ENCODE data around the gene PITPNM2.
A peak's percentile ranks its signal among the peaks of the same experiment; 100 is the strongest.
"Not testable (repeated sequence)": the region's sequence is repeated elsewhere in the genome, so short reads cannot be mapped to it uniquely, and the experiment has no call there.

Gene PITPNM2

GRCh38 chr12:123120452-123121166, 30.3 kb downstream of the PITPNM2 start:
- DNase-seq (ENCODE audit: low read depth): no peak

GRCh38 chr12:123119808-123120207, 31.1 kb downstream of the PITPNM2 start:
- no peak for DNase-seq (ENCODE audit: low read depth)

DNA sequence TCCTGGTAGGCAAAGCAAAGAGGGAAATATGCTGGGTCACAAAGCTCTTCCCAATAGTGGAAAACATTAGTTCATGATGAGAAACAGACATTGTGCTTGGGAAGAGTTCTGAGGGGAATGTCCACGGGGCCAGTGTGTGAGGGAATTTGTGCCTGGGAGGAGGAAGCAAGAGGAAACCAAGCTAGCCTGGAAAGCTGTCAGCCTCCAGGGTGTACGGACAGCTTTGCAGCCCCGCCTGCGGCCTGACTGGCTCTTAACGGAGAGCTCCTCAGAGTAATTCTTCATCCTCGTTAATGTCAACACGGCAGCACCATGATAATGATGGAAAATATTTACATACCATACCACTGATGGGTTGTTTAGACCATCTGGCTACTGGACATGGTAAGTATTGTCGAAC, 32.4 kb downstream of the PITPNM2 start:
- no peak for DNase-seq (ENCODE audit: low read depth)

DNA sequence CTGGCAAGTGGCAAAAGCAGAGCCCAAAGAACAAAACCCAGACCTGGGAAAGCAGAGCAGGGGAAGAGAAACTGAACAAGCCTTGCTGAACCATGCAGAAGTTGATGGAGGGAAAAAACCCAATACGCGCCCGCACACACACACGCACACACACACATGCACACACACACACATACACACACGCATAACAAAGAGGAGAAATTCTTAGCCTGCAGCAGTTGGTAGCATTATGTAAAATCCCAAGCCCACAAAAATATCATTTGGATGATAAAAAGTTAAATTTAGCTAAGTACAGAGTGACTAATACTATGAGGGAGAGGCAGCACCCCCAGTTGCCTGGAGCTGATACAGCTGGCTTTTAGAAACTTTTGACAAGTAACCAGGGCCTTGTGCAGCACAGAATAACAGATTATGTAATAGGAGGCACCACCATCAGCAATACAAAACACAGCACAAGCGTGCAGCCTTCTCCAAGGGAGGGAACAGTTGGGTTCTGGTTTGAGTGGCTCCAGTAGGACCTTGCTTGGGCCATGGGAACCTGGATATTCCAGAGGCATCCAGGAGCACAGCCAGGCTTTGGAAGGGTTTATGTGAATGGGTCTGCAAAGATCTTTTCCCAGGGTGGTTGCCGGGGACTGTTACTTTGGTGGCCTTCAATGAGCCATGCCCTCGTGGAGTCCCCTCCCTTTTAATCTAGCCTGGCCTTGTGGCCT, 35.3 kb downstream of the PITPNM2 start:
- DNase-seq (ENCODE audit: low read depth): peak; percentile 88

DNA sequence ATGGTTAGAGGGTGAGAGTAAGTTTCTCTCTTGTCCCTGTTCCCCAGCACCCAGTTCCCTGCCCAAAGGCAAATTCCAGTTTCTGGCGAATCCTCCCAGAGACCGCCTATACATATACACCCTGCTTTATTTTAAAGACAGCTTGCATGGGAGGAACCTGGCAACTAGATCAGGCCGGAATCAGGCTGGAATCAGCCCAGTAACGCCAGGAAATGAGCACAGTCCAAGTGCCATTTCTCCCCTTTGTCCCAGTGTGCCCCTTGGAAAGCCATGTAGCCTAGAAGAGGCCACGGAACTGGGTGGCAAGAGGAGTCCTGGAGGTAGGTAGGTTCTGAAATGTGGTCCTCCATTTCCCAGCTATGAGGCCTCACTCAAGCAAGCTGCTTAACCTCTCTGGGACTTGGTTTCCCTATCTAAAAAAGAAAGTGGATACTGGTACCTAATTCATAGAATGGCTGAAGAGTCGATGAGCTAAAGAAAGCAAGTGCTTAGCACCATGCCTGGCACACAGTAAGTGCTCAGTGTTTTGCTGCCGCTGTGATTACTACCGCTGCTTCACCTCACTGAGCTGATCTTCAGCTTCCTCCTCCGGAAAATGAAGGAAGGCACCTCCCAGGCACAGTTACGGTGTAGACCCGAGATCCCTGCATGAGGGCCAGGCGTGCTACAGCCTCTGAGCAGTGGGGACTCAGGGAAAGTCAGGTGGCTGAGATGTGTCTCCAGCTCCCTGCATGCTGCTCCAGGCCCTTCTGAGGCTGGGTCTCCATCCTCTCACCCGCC, 36.4 kb downstream of the PITPNM2 start:
- DNase-seq (ENCODE audit: low read depth): no peak

GRCh38 chr12:123113026-123113425, 37.9 kb downstream of the PITPNM2 start:
- no peak for DNase-seq (ENCODE audit: low read depth)

DNA sequence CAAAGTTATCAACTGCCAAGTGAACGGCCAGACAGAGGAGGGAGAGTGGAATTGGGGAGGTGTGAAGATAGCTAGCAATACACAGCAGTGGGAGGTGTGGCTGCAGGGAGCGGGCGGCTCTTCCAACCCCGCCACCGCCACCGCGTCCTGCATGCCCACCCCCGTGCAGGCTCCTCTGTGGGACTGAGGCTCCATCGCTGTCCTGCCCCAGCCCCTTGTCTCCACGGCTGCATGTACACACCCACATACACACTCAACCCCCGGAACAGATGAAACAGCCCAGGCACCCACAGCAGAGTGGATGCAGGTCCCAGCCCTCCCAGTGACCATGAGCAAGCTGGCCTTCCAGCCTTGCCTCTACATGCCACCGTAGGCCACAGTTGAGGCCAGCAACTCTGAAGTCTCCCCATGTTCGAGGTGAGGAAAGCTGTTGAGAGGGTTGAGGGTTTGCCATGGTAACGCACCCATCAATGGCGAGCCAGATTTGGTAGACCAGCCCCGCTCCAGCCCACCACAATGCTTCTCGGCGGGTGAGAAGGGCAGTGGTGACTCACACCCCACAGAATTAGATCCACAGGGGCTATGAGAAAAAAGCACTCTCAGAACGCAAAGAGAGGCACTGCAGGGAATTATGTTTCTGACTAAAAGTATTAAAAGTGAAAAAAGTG, 39.3 kb downstream of the PITPNM2 start:
- peak; percentile 53 for DNase-seq (ENCODE audit: low read depth)

GRCh38 chr12:123109319-123109772, 41.5 kb downstream of the PITPNM2 start:
- DNase-seq (ENCODE audit: low read depth): no peak

GRCh38 chr12:123108682-123109066, 42.2 kb downstream of the PITPNM2 start:
- DNase-seq (ENCODE audit: low read depth): no peak

DNA sequence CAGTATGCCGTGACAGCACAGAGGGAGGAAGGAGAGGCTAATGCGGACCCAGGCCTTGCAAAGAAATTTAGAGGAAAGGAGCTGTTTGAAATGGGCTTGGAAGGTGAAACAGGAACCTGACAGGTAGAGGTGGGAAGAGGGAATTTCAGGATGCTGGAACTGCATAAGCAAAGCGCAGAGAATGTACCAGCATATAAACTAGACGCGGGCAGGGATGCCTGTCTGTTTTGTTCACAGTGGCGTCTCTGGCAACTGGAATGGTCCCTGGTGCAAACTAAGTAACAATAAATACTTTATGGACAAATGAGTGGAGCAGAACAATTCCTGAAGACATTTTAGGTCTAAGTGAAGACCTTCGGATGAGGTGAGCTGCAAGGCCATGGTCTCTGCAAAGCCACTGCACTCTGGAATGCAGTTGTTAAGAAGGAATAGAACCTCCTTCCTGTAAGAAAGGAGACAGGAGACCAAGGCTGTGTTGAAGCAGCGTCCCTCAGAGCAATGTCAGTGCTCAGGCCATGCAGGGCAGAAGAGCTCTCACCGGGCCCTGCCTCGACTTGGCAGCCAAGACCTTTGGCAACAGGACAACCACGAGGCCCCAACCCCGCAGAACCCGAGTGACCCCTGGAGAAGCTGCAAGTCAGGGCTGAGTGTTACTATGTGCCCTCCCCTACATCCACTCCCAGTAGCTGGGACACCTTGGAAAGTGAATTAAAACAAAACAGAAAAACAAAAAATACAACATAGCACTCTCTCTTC, 42.8 kb downstream of the PITPNM2 start:
- DNase-seq (ENCODE audit: low read depth): no peak

GRCh38 chr12:123106640-123107359, 44.1 kb downstream of the PITPNM2 start:
- DNase-seq (ENCODE audit: low read depth): no peak

GRCh38 chr12:123105211-123105826, 45.6 kb downstream of the PITPNM2 start:
- DNase-seq (ENCODE audit: low read depth): no peak

- DNase-seq (ENCODE audit: low read depth): no peak
Observed at GRCh38 chr12:123104809-123105208, 46.1 kb downstream of the PITPNM2 start.

GRCh38 chr12:123104094-123104493, 46.8 kb downstream of the PITPNM2 start:
- not testable (repeated sequence) for DNase-seq (ENCODE audit: low read depth)

DNA sequence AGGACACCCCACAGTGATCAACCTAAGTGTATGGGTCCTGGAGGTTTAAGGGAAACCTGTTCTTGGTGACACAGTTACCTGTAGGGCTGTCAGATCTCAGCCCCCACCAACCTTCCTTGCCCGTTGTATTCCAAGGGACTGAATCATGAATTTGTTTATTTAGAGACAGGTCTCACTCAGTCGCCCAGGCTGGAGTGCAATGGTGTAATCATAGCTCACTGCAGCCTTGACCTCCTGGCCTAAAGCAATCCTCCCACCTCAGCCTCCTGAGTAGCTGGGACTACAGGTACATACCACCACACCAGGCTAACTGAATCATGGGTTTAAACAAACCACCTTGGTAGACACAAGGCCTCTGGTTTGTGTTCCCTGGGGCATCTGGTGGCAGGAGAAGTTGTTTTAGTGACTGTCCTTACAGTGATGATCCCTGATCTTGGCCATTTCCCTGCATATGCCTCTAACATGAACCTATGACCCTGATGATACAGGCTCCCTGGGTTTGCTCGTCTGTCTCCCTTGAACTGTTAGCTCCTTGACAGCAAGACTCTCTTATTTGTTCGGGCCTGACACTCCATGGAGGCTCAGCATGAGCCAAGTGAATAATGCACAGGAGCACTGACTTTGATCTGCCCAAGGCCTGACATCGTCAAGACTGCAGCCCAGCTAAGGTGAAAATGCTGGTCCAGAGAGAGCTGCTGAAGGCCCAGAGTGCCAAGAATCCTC, 47.9 kb downstream of the PITPNM2 start:
- no peak for DNase-seq (ENCODE audit: low read depth)

DNA sequence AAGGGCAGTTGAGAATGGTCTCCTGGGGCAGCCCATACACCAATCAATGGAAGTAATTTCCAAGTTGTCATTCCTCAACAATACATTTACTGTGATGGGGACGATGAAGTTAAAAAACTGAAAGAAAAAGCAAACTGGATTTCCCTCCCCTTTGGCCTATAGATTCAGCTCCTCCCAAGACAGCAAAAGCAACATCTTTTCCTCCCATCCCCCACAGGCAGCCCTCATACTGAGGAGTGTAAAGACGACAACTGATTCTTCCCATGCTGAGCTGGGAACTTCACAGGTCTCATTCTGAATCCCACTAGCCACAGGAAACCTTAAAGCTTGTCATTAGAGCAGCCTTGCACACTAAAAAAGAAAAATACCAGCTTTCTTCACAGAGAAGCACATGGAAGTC, 48.5 kb downstream of the PITPNM2 start:
- DNase-seq (ENCODE audit: low read depth): no peak

GRCh38 chr12:123101526-123101925, 49.4 kb downstream of the PITPNM2 start:
- DNase-seq (ENCODE audit: low read depth): no peak
